Small intestine (tissue), 16 donors: ENCODE results near the gene IRAK1BP1. TPM values are rescaled to one million over a fixed set of nuclear protein-coding genes. Genes with fewer than 3 reads are reported as not detected.

Experiments
- DNase-seq, 2 donors: peaks; one replicate each; pipeline versions ENCODE4 v3.0.0 to v3.0.0-alpha.2; 2013
- FAIRE-seq: peaks from 2 replicates; lab custom pipeline; 2012; peaks lifted over from hg19 to GRCh38; lab: Jason Lieb, UNC
- H3K27ac ChIP-seq, 3 donors: one replicate each; pipeline ENCODE4 v1.5.1; 2013; ENCODE audit warnings: low read length in 2 of 3, mild to moderate bottlenecking in 2 of 3, control low read depth in 1 of 3, inconsistent platforms in 1 of 3, low read depth in 1 of 3, moderate library complexity in 1 of 3
- H3K27me3 ChIP-seq, 3 donors: one replicate each; pipeline ENCODE4 v1.6.1; 2013; ENCODE audit warnings: low read length in 3 of 3, inconsistent platforms in 1 of 3; ENCODE audit not compliant: control insufficient read depth in 3 of 3, insufficient read depth in 3 of 3
- H3K36me3 ChIP-seq, 3 donors: one replicate each; pipeline ENCODE4 v1.6.1; 2013; ENCODE audit warnings: low read length in 3 of 3, inconsistent platforms in 1 of 3, low read depth in 1 of 3, mild to moderate bottlenecking in 1 of 3, moderate library complexity in 1 of 3; ENCODE audit not compliant: control insufficient read depth in 3 of 3, insufficient read depth in 2 of 3
- H3K4me1 ChIP-seq, 3 donors: one replicate each; pipeline ENCODE4 v1.6.1; 2013; ENCODE audit warnings: low read length in 2 of 3, inconsistent platforms in 1 of 3, low read depth in 1 of 3, mild to moderate bottlenecking in 1 of 3, moderate library complexity in 1 of 3; ENCODE audit not compliant: control insufficient read depth in 3 of 3, insufficient read depth in 2 of 3
- H3K4me3 ChIP-seq, 3 donors: one replicate each; pipeline ENCODE4 v1.5.1; 2013; ENCODE audit warnings: low read length in 3 of 3, control low read depth in 1 of 3, inconsistent platforms in 1 of 3, low read depth in 1 of 3, mild to moderate bottlenecking in 1 of 3, moderate library complexity in 1 of 3
- H3K9me3 ChIP-seq, 2 donors: one replicate each; pipeline ENCODE4 v1.6.1; 2013; ENCODE audit warnings: low read depth in 1 of 2, low read length in 1 of 2; ENCODE audit not compliant: control insufficient read depth in 2 of 2, insufficient read depth in 1 of 2
- WGBS, 3 donors: extraction: QIAGEN DNeasy Blood & Tissue Kit; methylation state at CpG; one replicate each; pipeline ENCODE4 v1.1.7; 2013; 5-methylcytosine and 5-hydroxymethylcytosine counted together
- long read RNA-seq, 10 donors: transcript quantifications; one replicate each; lab custom pipeline, GENCODE V29; 2026
- polyA plus RNA-seq, 4 donors: library from polyadenylated mRNA; stranded (reverse) in 3 of 4; unstranded in 1 of 4; fragments of 200-250 nt in 3 of 4; fragments of 120-200 nt in 1 of 4; gene quantifications; one replicate each; pipeline versions ENCODE4 v1.2.1 to v1.2.3, GENCODE V29; 2013
- donor health status: healthy with polysubstance abuse.
- donor health status: control.
- donor health status: control.
- donor health status: Bipolar disorder and iron deficiency.
- donor health status: healthy.

IRAK1BP1 gene
- 1 to 10 TPM in 2 of 4 donors, under 1 TPM in 2; 0.22 to 3.1 (median 1.2) TPM for polyA plus RNA-seq
- long read RNA-seq, donor 1, full-length matches to known transcripts: 10 of 10 reads
- long read RNA-seq, donor 1, partial matches to known transcripts: 0 of 10 reads
- long read RNA-seq, donor 1, other reads (novel, unspliced or antisense): 0 of 10 reads
- long read RNA-seq, donor 2: 0 reads
- long read RNA-seq, donor 3, full-length matches to known transcripts: 1 of 1 reads
- long read RNA-seq, donor 3, partial matches to known transcripts: 0 of 1 reads
- long read RNA-seq, donor 3, other reads (novel, unspliced or antisense): 0 of 1 reads
- long read RNA-seq, donor 4: 0 reads
- long read RNA-seq, donor 5, full-length matches to known transcripts: 1 of 1 reads
- long read RNA-seq, donor 5, partial matches to known transcripts: 0 of 1 reads
- long read RNA-seq, donor 5, other reads (novel, unspliced or antisense): 0 of 1 reads
- long read RNA-seq, donor 6, full-length matches to known transcripts: 1 of 1 reads
- long read RNA-seq, donor 6, partial matches to known transcripts: 0 of 1 reads
- long read RNA-seq, donor 6, other reads (novel, unspliced or antisense): 0 of 1 reads
- long read RNA-seq, donor 7, full-length matches to known transcripts: 3 of 11 reads
- long read RNA-seq, donor 7, partial matches to known transcripts: 8 of 11 reads
- long read RNA-seq, donor 7, other reads (novel, unspliced or antisense): 0 of 11 reads
- long read RNA-seq, donor 8: 0 reads
- long read RNA-seq, donor 9, full-length matches to known transcripts: 1 of 1 reads
- long read RNA-seq, donor 9, partial matches to known transcripts: 0 of 1 reads
- long read RNA-seq, donor 9, other reads (novel, unspliced or antisense): 0 of 1 reads
- long read RNA-seq, donor 10, full-length matches to known transcripts: 3 of 3 reads
- long read RNA-seq, donor 10, partial matches to known transcripts: 0 of 3 reads
- long read RNA-seq, donor 10, other reads (novel, unspliced or antisense): 0 of 3 reads

- FAIRE-seq (no peak), DNase-seq (peak; percentile 82 to 93)
- Histone ChIP-seq H3K27me3 (no peaks in the 10 kb centered on the region), H3K4me3 (peak within 1 kb of the TSS; percentile 79 to 100 (median 90)), H3K36me3 (no peaks in the 10 kb centered on the region), H3K27ac (peak within 1 kb of the TSS; percentile 39 to 88 (median 84)), H3K9me3 (no peaks in the 10 kb centered on the region), H3K4me1 (no peaks in the 10 kb centered on the region)
- WGBS, 3 donors: 0% methylated on average over 48 of the region's 48 CpGs
Measured at GRCh38 chr6:78867370-78868040, at the start of gene IRAK1BP1. Gene IRAK1BP1, plus strand, starts transcription at chr6:78867551. Its CDS starts 26 bp downstream, at chr6:78867577.

GRCh38 chr6:78824045-78824444 lies 43.3 kb upstream of the IRAK1BP1 start:
- Histone ChIP-seq H3K36me3 (no peaks in the 10 kb centered on the region), H3K9me3 (peaks cover 0 to 5% of the 10 kb centered on the region in 2 donors), H3K4me1 (no peaks in the 10 kb centered on the region), H3K4me3 (no peak overlapping the region), H3K27me3 (no peaks in the 10 kb centered on the region), H3K27ac (no peak overlapping the region)
- DNase-seq: no peak
- FAIRE-seq: no peak

GRCh38 chr6:78829407-78829806 lies 37.9 kb upstream of the IRAK1BP1 start:
- FAIRE-seq (no peak), DNase-seq (peak in 1 of 2 donors; percentile 7)
- no peaks in the 10 kb centered on the region for H3K36me3 ChIP-seq
- H3K9me3 ChIP-seq: no peaks in the 10 kb centered on the region
- H3K27me3 ChIP-seq: no peaks in the 10 kb centered on the region
- 39 to 69% (median 62%) methylated on average over 3 of the region's 3 CpGs for WGBS, 3 donors
- no peak overlapping the region for H3K4me3 ChIP-seq
- no peaks in the 10 kb centered on the region for H3K4me1 ChIP-seq
- no peak overlapping the region for H3K27ac ChIP-seq

- Histone ChIP-seq H3K36me3 (no peaks in the 10 kb centered on the region), H3K27me3 (no peaks in the 10 kb centered on the region), H3K9me3 (no peaks in the 10 kb centered on the region), H3K4me3 (no peak overlapping the region), H3K4me1 (no peaks in the 10 kb centered on the region), H3K27ac (peak overlapping the region in 1 of 3 donors; percentile 31)
- DNase-seq: peak; percentile 65 to 85
- FAIRE-seq: no peak
- 17 to 63% (median 36%) methylated on average over 2 of the region's 2 CpGs for WGBS, 3 donors
Measured at GRCh38 chr6:78830805-78831204, 36.5 kb upstream of the IRAK1BP1 start.

GRCh38 chr6:78831492-78831891 lies 35.9 kb upstream of the IRAK1BP1 start:
- H3K27ac ChIP-seq: no peak overlapping the region
- FAIRE-seq: no peak
- no peaks in the 10 kb centered on the region for H3K9me3 ChIP-seq
- 22 to 53% (median 37%) methylated on average over 2 of the region's 2 CpGs for WGBS, 3 donors
- no peaks in the 10 kb centered on the region for H3K27me3 ChIP-seq
- no peaks in the 10 kb centered on the region for H3K4me1 ChIP-seq
- DNase-seq: peak; percentile 14 to 54
- no peak overlapping the region for H3K4me3 ChIP-seq
- H3K36me3 ChIP-seq: no peaks in the 10 kb centered on the region

GRCh38 chr6:78832091-78832808 lies 35.1 kb upstream of the IRAK1BP1 start:
- no peaks in the 10 kb centered on the region for H3K4me1 ChIP-seq
- H3K27me3 ChIP-seq: no peaks in the 10 kb centered on the region
- H3K27ac ChIP-seq: no peak overlapping the region
- peak in 1 of 2 donors; percentile 16 for DNase-seq
- H3K9me3 ChIP-seq: no peaks in the 10 kb centered on the region
- no peak for FAIRE-seq
- no peak overlapping the region for H3K4me3 ChIP-seq
- no peaks in the 10 kb centered on the region for H3K36me3 ChIP-seq

- no peaks in the 10 kb centered on the region for H3K9me3 ChIP-seq
- no peak overlapping the region for H3K27ac ChIP-seq
- H3K4me1 ChIP-seq: no peaks in the 10 kb centered on the region
- no peak overlapping the region for H3K4me3 ChIP-seq
- DNase-seq: peak in 1 of 2 donors; percentile 24
- H3K27me3 ChIP-seq: no peaks in the 10 kb centered on the region
- H3K36me3 ChIP-seq: no peaks in the 10 kb centered on the region
- no peak for FAIRE-seq
Measured at GRCh38 chr6:78835817-78836216, 31.5 kb upstream of the IRAK1BP1 start.
